Adrenal gland (tissue), 12 donors: ENCODE results near the gene RNF223. TPM values are rescaled to one million over a fixed set of nuclear protein-coding genes. Genes with fewer than 3 reads are reported as not detected.

Source experiments
- DNase-seq, 7 donors: peaks; one replicate each; pipeline ENCODE4 v3.0.0-alpha.2; 2019 to 2020
- H3K27ac ChIP-seq, 5 donors: fragments of 200-600 bp; sonication (generic) in 4 of 5; 1 replicate in 3 of 5; 2 replicates in 2 of 5; pipeline versions ENCODE4 v1.5.1 to v1.8.0; 2016 to 2020; ENCODE audit warnings: mild to moderate bottlenecking in 1 of 5
- H3K27me3 ChIP-seq: fragments of 200-600 bp; 2 replicates; pipeline ENCODE4 v1.8.0; 2021
- H3K36me3 ChIP-seq, 2 donors: fragments of 200-600 bp; replicated peaks in 1 of 2; 1 replicate in 1 of 2; 2 replicates in 1 of 2; pipeline versions ENCODE4 v1.5.1 to v1.8.0; 2018 to 2022
- H3K4me1 ChIP-seq, 2 donors: fragments of 200-600 bp; replicated peaks in 1 of 2; 1 replicate in 1 of 2; 2 replicates in 1 of 2; pipeline versions ENCODE4 v1.5.1 to v1.8.0; 2018 to 2021
- H3K4me3 ChIP-seq, 4 donors: fragments of 200-600 bp; sonication (generic) in 3 of 4; one replicate each; pipeline ENCODE4 v1.5.1; 2016 to 2018
- H3K9me3 ChIP-seq, 3 donors: fragments of 200-600 bp; sonication (generic) in 1 of 3; replicated peaks in 1 of 3; 1 replicate in 2 of 3; 2 replicates in 1 of 3; pipeline versions ENCODE4 v1.5.1 to v1.8.0; 2016 to 2021
- POLR2A ChIP-seq, 2 donors: fragments of 450-650 bp; IDR thresholded peaks; one replicate each; pipeline ENCODE4 v1.6.1; 2017; ENCODE audit warnings: antibody characterized with exemption in 2 of 2, mild to moderate bottlenecking in 2 of 2, moderate library complexity in 1 of 2
- WGBS, 4 donors: extraction: QIAGEN DNeasy Blood & Tissue Kit in 2 of 4; methylation state at CpG; one replicate each; pipeline versions ENCODE4 v1.1.5 to v1.1.7; 2013 to 2017; 5-methylcytosine and 5-hydroxymethylcytosine counted together
- intact Hi-C, 2 donors: fragments of 100-400 bp; cut with DNase I; formaldehyde crosslinking; loops; one replicate each; pipeline versions ENCODE4 v1.14.1 to v1.15.0; 2022 to 2023
- polyA plus RNA-seq, 3 donors: library from polyadenylated mRNA; stranded (reverse); fragments of 200-250 nt in 2 of 3; fragments of 350-450 nt in 1 of 3; fragmentation: Illumina TruSeq in 1 of 3; extraction: RNeasy Lipid Tissue Mini Kit (QIAGEN cat#74804) in 1 of 3; gene quantifications; one replicate each; pipeline ENCODE4 v1.2.3, GENCODE V29; 2013 to 2014
- total RNA-seq, 9 donors: library from RNA; depleted of rRNA in 4 of 9; stranded (reverse); fragments of >200 nt in 4 of 9; fragments of 120-200 nt in 1 of 9; fragmentation: NEBNext Ultra II Directional in 1 of 9; extraction: Animal tissue kit (Norgen Biotek cat#: 25700) in 1 of 9; gene quantifications; one replicate each; pipeline versions ENCODE4 v1.1.0 to v1.2.4, GENCODE V29; 2013 to 2023
- TF ChIP-seq, protein P1 (sequence below), 6 experiments: fragments of 450-650 bp in 4 of 6; fragments of 200-600 bp in 2 of 6; sonication (generic) in 1 of 6; IDR thresholded peaks; 1 replicate in 5 of 6; 2 replicates in 1 of 6; pipeline versions ENCODE4 v1.5.1 to v1.8.0; 2016 to 2021; ENCODE audit warnings: antibody characterized with exemption in 6 of 6, mild to moderate bottlenecking in 2 of 6, moderate library complexity in 1 of 6
- donor health status: healthy with polysubstance abuse.
- donor health status: Bipolar disorder and iron deficiency.
- donor health status: DM: yes; HTN: yes; CAD: no.
- donor health status: DM: no; HTN: no; CAD: no.
- donor health status: DM: no; HTN: no; CAD: no.
- donor health status: DM: yes; HTN: yes; CAD: no.

Gene RNF223
- total and polyA plus RNA-seq, 12 donors = 0.03 TPM; not detected in 11

DNA sequence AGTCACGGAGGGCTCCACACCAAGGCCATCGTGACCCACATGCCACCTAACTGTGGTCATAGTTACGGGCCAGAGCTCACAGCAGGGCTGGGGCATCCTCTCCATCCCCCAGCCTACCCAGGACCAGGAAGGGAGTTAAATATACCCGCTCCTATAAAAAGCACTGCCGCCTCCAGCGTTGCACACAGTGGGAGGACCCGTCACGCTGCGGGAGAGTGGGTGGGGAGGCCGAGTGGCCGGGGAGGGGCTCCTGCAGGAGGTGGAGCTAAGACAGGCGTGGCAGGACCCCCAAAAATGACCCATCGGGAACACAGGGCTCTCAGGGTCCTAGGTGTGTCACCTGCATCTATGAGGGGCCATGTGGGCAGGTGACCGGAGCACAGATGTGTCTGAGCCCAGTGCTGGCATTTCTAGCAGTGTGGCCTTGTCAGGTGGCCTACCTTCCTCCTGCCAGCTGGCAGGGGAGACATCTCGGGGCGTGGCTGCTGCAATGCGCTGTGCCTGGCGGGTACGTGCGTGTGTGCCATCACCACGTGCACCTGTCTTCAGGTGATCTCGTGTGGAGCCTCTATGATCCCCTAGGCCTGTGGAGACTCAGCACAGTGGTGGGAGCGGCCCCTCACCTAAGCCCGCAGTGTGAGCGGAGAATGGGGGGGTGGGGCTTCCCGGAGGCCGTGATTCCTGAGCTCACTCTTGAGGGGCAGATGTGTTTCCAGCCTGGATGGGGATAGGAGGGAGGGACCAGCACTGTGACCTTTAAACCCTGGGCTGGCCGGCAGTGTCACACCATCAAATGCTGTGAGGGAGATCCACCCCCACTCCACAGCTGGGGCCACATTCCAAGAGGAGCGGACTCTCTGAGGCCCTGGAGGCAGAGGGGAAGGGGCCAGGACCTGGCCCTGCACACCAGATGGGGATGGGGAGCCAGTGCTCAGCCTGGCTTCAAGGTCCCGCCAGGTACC is 36.5 kb downstream of the RNF223 start:
- no peaks in the 10 kb centered on the region for H3K36me3 ChIP-seq
- H3K27me3 ChIP-seq = peaks cover 45% of the 10 kb centered on the region
- no peak overlapping the region for H3K27ac ChIP-seq
- no peak for DNase-seq
- peaks cover 20 to 24% of the 10 kb centered on the region in 2 donors for H3K4me1 ChIP-seq
- H3K4me3 ChIP-seq = no peak overlapping the region
- 74 to 84% (median 77%) methylated on average over 9 to 30 of the region's 30 CpGs for WGBS, 4 donors
- TF ChIP-seq, protein P1, sequence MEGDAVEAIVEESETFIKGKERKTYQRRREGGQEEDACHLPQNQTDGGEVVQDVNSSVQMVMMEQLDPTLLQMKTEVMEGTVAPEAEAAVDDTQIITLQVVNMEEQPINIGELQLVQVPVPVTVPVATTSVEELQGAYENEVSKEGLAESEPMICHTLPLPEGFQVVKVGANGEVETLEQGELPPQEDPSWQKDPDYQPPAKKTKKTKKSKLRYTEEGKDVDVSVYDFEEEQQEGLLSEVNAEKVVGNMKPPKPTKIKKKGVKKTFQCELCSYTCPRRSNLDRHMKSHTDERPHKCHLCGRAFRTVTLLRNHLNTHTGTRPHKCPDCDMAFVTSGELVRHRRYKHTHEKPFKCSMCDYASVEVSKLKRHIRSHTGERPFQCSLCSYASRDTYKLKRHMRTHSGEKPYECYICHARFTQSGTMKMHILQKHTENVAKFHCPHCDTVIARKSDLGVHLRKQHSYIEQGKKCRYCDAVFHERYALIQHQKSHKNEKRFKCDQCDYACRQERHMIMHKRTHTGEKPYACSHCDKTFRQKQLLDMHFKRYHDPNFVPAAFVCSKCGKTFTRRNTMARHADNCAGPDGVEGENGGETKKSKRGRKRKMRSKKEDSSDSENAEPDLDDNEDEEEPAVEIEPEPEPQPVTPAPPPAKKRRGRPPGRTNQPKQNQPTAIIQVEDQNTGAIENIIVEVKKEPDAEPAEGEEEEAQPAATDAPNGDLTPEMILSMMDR (IDR thresholded peaks at IDR 0.05) = no peak
- no peak for TF ChIP-seq POLR2A (IDR thresholded peaks at IDR 0.05)
- intact Hi-C loops = no loop called here
- no peaks in the 10 kb centered on the region for H3K9me3 ChIP-seq

DNA sequence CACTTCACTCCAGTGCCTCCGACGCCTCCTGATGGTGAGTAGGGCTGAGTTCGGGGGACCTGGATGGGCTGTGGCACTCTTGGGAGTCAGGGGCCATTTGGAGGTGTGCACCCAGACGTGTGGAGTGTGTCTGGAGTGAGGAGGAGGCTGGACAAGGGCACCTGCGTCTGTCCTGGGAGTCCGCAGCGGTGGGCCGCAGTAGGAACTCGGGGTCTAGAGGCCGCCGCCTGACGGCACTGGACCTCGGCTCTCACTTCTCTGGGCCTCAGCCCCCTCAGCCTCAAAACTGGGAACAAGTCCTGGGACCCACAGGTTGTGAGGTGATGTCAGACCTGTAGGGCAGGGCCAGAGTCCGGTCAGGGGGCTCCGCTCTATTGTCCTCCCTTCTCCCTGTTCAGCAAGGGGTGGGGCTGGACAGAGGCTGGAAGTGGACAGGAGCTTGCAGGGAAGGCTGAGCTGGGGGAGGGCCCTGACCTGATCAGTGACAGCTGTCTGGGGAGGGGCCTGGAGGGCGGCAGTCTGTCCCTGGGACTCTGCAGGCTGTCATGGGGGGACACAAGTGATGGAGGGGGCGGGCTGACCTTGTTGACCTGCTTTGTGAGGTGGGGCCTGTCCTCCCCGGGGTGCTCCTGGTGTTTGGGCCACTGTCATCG is 38.7 kb downstream of the RNF223 start:
- no peak for DNase-seq
- no peaks in the 10 kb centered on the region for H3K9me3 ChIP-seq
- peaks cover 60% of the 10 kb centered on the region for H3K27me3 ChIP-seq
- H3K4me3 ChIP-seq = no peak overlapping the region
- intact Hi-C loops = no loop called here
- no peaks in the 10 kb centered on the region for H3K36me3 ChIP-seq
- TF ChIP-seq POLR2A (IDR thresholded peaks at IDR 0.05) = no peak
- 84 to 93% (median 88%) methylated on average over 5 to 19 of the region's 19 CpGs for WGBS, 4 donors
- no peak overlapping the region for H3K27ac ChIP-seq
- H3K4me1 ChIP-seq = peaks cover 20 to 25% of the 10 kb centered on the region in 2 donors

DNA sequence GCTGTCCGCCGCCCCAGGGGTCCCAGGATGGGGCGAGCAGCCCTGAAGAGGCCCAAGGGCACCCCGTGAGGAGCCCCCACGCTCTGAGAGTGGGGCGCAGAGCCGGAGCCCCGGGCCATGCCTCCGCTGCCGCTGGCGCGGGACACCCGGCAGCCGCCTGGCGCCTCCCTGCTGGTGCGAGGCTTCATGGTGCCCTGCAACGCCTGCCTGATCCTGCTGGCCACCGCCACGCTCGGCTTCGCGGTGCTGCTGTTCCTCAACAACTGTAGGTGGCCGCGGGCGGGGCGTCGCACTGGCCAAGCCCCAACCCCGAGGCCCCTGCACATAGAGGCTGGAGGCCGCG is 39.7 kb downstream of the RNF223 start:
- Histone ChIP-seq H3K36me3 (no peaks in the 10 kb centered on the region), H3K27me3 (peaks cover 57% of the 10 kb centered on the region), H3K27ac (no peak overlapping the region), H3K9me3 (no peaks in the 10 kb centered on the region), H3K4me3 (no peak overlapping the region), H3K4me1 (peaks cover 14 to 17% of the 10 kb centered on the region in 2 donors)
- no peak for DNase-seq
- TF ChIP-seq POLR2A (IDR thresholded peaks at IDR 0.05) = no peak
- TF ChIP-seq, protein P1 (IDR thresholded peaks at IDR 0.05) = no peak
- 26 to 34% (median 29%) methylated on average over 3 to 30 of the region's 30 CpGs for WGBS, 4 donors
- intact Hi-C loops = no loop called here

DNA sequence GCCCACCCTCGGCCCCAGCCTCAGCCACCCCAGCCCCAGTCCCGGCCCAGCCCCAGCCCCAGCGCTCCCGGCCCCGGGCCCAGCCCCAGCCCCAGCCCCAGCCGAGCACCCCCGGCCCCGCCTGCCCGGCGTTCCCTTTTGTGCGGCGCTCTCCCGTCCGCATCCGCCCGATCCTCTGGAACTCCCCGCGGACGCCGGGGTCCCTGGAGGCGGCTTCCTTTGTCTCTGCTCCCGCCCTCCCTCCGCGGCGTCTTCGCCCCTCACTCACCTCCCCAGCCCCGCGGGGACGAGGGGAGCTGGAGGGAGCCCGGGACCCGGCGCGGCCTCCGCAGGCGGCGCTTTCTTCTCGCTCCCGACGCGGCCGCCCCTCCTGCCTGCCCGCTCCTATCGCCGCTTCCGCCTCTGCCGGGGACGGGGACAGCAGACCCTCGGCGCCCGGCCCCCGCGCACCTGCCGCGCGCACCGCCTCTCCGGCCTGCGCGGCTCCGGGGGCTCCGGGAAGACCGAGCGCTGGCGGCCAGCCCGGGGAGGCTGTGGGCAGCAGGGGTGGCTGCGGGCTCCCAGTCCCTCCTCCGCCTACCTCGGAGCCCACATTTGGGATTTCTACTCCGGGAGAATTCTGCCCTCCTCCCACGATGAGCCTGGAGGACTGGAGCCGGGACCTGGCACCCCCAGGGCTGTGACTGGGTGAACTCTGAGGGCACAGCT is 40.2 kb downstream of the RNF223 start:
- Histone ChIP-seq H3K27ac (no peak overlapping the region), H3K27me3 (peaks cover 53% of the 10 kb centered on the region), H3K4me1 (peaks cover 14 to 17% of the 10 kb centered on the region in 2 donors), H3K9me3 (no peaks in the 10 kb centered on the region), H3K4me3 (peak overlapping the region in 1 of 4 donors; percentile 68), H3K36me3 (no peaks in the 10 kb centered on the region)
- TF ChIP-seq, protein P1 (IDR thresholded peaks at IDR 0.05) = no peak
- no peak for TF ChIP-seq POLR2A (IDR thresholded peaks at IDR 0.05)
- WGBS, 4 donors = 0 to 4% (median 4%) methylated on average over 1 to 68 of the region's 71 CpGs
- intact Hi-C loops = no loop called here
- no peak for DNase-seq
